ENCODE measurements around the gene EGR4.

DNA sequence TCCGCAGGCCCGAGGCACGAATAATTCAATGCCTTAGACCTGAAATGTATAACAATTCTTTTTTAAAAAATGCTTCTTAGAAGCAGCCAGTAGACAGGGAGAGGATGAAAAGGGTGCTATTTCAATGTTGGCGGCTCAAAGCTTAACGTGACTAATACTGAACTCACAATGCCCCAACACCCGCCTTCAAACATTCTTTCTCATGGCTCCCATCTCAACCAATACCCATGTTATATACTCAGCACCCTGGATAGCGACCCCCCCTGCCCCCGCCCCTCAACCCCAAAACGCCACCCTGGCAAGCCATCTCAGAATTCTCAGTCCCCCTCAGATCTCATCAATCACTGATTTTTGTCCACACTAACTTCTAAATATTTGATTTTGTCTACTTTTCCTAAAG lies 13.5 kb downstream of the EGR4 start:
- TF ChIP-seq SMC3 (IDR thresholded peaks at IDR 0.05; ENCODE audit: low read depth, low read length) (no peak), CEBPB (IDR thresholded peaks at IDR 0.05; ENCODE audit: low read depth, low read length) (no peak), MAFK (IDR thresholded peaks at IDR 0.05; ENCODE audit: low read depth, low read length) (no peak), POLR2A (IDR thresholded peaks at IDR 0.05; ENCODE audit: low read depth, low read length) (no peak), CHD1 (IDR thresholded peaks at IDR 0.05; ENCODE audit: low read depth, low read length) (no peak)
- TF ChIP-seq, protein P1, sequence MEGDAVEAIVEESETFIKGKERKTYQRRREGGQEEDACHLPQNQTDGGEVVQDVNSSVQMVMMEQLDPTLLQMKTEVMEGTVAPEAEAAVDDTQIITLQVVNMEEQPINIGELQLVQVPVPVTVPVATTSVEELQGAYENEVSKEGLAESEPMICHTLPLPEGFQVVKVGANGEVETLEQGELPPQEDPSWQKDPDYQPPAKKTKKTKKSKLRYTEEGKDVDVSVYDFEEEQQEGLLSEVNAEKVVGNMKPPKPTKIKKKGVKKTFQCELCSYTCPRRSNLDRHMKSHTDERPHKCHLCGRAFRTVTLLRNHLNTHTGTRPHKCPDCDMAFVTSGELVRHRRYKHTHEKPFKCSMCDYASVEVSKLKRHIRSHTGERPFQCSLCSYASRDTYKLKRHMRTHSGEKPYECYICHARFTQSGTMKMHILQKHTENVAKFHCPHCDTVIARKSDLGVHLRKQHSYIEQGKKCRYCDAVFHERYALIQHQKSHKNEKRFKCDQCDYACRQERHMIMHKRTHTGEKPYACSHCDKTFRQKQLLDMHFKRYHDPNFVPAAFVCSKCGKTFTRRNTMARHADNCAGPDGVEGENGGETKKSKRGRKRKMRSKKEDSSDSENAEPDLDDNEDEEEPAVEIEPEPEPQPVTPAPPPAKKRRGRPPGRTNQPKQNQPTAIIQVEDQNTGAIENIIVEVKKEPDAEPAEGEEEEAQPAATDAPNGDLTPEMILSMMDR (conservative IDR thresholded peaks at IDR 0.05; ENCODE audit: low read depth, low read length): no peak

Measured in IMR-90 (cell line).